Activated B cell treated with CpG ODN at 0.5 μM for 24 hours (primary cell): ENCODE measurements around the gene NRCAM. TPM values are rescaled to one million over a fixed set of nuclear protein-coding genes. Genes with fewer than 3 reads are reported as not detected.

Source experiments
- ATAC-seq: fragments of 200-7000 bp; cut with Tn5 transposase; one replicate; pipeline ENCODE4 v1.10.0; 2021; ENCODE audit warnings: low read depth, mild to moderate bottlenecking, moderate library complexity
- CTCF ChIA-PET: fragments of 350-600 bp; sonication (Branson Sonifier 250); formaldehyde crosslinking; loops from one replicate; lab custom pipeline; 2021; ENCODE audit warnings: antibody characterized with exemption; lab: Charles Lee
- POLR2A ChIA-PET: fragments of 350-600 bp; sonication (Branson Sonifier 250); formaldehyde crosslinking; loops from one replicate; lab custom pipeline; 2021; ENCODE audit warnings: antibody characterized with exemption; lab: Charles Lee
- DNase-seq: peaks from one replicate; pipeline ENCODE4 v3.0.0; 2022
- H3K27ac Mint-ChIP-seq: one replicate; pipeline ENCODE4 v1.8.0; 2020; ENCODE audit warnings: mixed read lengths
- H3K27me3 Mint-ChIP-seq: one replicate; pipeline ENCODE4 v1.8.0; 2021; ENCODE audit warnings: mixed read lengths
- H3K36me3 Mint-ChIP-seq: one replicate; pipeline ENCODE4 v1.8.0; 2021; ENCODE audit warnings: low read depth, mixed read lengths
- H3K4me1 Mint-ChIP-seq: one replicate; pipeline ENCODE4 v1.8.0; 2021; ENCODE audit warnings: mixed read lengths
- H3K4me3 Mint-ChIP-seq: one replicate; pipeline ENCODE4 v1.8.0; 2020; ENCODE audit warnings: mild to moderate bottlenecking, mixed read lengths
- H3K9me3 Mint-ChIP-seq: one replicate; pipeline ENCODE4 v1.8.0; 2020; ENCODE audit warnings: mixed read lengths
- intact Hi-C: fragments of 100-400 bp; cut with micrococcal nuclease; formaldehyde crosslinking; loops from one replicate; pipeline ENCODE4 v1.15.1; 2024
- total RNA-seq: library from RNA; stranded (reverse); gene quantifications from 2 replicates; pipeline ENCODE4 v1.2.3, GENCODE V29; 2022
- TF ChIP-seq, protein P1 (sequence below): fragments of 200-600 bp; IDR thresholded peaks from one replicate; pipeline ENCODE4 v1.8.0; 2022; ENCODE audit warnings: antibody characterized with exemption, mild to moderate bottlenecking

Gene NRCAM
- total RNA-seq, 1 donor from 2014 or later, result 2.2 TPM

DNA sequence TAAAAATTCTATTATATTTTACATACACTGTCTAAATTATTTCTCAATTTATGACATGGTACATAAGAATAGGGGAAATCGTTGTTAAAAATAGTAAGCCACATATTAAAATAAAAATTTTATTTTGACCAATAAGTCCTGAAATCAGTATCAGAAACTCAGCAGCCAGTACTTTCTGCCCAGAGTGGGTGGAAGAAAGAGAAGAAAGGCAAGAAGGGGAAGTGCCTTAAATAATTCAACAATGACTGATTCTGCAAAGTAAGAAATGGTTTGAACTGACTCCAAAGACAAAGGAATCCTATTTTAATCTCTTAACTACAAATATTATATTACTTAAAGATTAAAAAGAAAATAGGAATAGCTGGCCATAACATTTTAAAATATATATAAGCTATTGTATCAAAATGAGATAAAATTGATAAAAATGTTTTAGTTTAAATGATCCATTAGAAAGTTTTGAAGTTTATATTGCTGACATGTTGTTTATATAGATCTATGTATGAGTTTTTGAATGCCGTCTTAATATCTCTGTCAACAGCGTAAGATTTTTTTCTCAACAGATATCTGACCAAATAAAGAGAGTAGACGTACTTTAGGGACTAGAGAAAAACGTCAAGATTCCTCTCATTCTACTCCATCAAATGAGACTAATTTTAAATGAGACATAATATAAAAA, 30.2 kb upstream of the NRCAM start:
- CTCF ChIA-PET, result interaction anchor here (0.8 kb wide), 1 partner anchor 12 kb away, joined by 3 read pairs; no protein-coding TSS in a partner anchor
- no peaks in the 10 kb centered on the region for H3K27me3 Mint-ChIP-seq

DNA sequence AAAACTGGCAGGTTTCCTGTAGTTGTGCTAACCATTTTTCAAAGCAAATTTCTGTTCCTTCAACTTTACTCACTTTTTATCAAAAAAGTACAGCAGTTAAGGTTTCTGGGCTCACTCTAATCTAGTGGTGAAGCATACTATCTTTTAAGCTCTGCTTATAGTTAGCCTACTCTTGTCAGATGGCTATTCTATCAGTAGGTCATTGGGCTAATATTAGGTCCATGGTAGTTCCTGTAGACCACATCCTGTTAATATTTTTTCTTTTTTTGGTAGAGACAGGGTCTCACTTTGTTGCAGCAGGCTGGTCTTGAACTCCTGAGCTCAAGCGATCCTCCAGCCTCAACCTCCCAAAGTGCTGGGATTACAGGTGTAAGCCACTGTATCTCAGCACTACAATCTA, 27.9 kb upstream of the NRCAM start:
- CTCF ChIA-PET, result interaction anchor here (0.9 kb wide), 1 partner anchor 10 kb away, joined by 4 read pairs; no protein-coding TSS in a partner anchor
- Mint-ChIP-seq H3K27ac (no peak overlapping the region), H3K9me3 (no peaks in the 10 kb centered on the region), H3K36me3 (peaks cover 61% of the 10 kb centered on the region), H3K27me3 (no peaks in the 10 kb centered on the region), H3K4me3 (no peak overlapping the region), H3K4me1 (peaks cover 6% of the 10 kb centered on the region)
- POLR2A ChIA-PET, result no interaction called here
- no peak for DNase-seq
- no peak for ATAC-seq
- TF ChIP-seq, protein P1, sequence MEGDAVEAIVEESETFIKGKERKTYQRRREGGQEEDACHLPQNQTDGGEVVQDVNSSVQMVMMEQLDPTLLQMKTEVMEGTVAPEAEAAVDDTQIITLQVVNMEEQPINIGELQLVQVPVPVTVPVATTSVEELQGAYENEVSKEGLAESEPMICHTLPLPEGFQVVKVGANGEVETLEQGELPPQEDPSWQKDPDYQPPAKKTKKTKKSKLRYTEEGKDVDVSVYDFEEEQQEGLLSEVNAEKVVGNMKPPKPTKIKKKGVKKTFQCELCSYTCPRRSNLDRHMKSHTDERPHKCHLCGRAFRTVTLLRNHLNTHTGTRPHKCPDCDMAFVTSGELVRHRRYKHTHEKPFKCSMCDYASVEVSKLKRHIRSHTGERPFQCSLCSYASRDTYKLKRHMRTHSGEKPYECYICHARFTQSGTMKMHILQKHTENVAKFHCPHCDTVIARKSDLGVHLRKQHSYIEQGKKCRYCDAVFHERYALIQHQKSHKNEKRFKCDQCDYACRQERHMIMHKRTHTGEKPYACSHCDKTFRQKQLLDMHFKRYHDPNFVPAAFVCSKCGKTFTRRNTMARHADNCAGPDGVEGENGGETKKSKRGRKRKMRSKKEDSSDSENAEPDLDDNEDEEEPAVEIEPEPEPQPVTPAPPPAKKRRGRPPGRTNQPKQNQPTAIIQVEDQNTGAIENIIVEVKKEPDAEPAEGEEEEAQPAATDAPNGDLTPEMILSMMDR, result no peak
- intact Hi-C loops, result no loop called here

More for the DNA sequence above, 30.2 kb upstream of the NRCAM start:
- DNase-seq (no peak), ATAC-seq (no peak)
- Mint-ChIP-seq H3K27ac (no peak overlapping the region), H3K4me1 (peaks cover 9% of the 10 kb centered on the region), H3K36me3 (peaks cover 56% of the 10 kb centered on the region), H3K9me3 (no peaks in the 10 kb centered on the region), H3K4me3 (no peak overlapping the region)
- POLR2A ChIA-PET, result no interaction called here
- intact Hi-C loops, result loop anchor here (2.0 kb wide), 1 partner anchor 14 kb away; no protein-coding TSS in a partner anchor
- TF ChIP-seq, protein P1, result no peak

DNA sequence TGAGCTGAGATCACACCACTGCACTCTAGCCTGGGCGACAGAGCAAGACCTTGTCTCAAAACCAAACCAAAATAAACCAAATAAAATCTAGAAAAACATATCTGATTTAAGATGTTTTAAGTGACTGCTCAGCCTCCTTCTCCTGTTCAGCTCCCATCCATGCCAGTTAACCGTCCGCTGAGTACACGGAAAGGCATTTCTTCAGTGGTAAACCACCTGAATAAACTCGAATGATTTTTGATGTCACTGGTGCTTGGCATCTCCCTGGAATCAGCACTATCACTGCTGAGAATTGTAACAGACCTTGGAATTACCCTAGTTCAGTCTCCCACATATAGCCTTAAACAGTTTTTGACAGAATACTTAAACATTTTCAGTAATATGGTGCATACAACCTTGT, 24.1 kb upstream of the NRCAM start:
- ATAC-seq (no peak), DNase-seq (no peak)
- H3K27me3 Mint-ChIP-seq, result no peaks in the 10 kb centered on the region
- TF ChIP-seq, protein P1, result no peak
- peaks cover 81% of the 10 kb centered on the region for H3K36me3 Mint-ChIP-seq
- H3K27ac Mint-ChIP-seq, result no peak overlapping the region
- no peaks in the 10 kb centered on the region for H3K9me3 Mint-ChIP-seq
- POLR2A ChIA-PET, result no interaction called here
- peaks cover 12% of the 10 kb centered on the region for H3K4me1 Mint-ChIP-seq
- intact Hi-C loops, result no loop called here
- CTCF ChIA-PET, result interaction anchor here (1.0 kb wide), 1 partner anchor 16 kb away, joined by 3 read pairs; no protein-coding TSS in a partner anchor
- H3K4me3 Mint-ChIP-seq, result no peak overlapping the region

DNA sequence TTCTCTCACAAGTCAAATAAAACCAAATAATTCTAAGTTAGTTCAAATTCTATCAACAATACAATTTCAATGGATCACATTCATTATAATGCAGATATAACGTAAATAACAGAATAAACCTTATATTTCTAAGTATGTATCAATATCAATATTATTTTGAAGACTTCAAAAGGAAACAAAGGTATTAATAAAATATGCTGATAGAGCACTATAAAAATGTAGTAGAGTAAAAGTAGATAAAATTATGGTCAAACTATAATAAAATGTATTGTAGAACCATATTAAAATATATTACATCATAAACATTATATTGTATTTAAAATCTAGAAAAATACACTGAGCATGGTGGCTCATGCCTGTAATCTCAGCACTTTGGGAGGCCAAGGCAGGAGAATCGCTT, 23.5 kb upstream of the NRCAM start:
- no peaks in the 10 kb centered on the region for H3K9me3 Mint-ChIP-seq
- POLR2A ChIA-PET, result interaction anchor here (0.6 kb wide), 1 partner anchor 42 kb away, joined by 3 read pairs; no protein-coding TSS in a partner anchor
- CTCF ChIA-PET, result no interaction called here
- no peak overlapping the region for H3K4me3 Mint-ChIP-seq
- DNase-seq (no peak), ATAC-seq (no peak)
- H3K4me1 Mint-ChIP-seq, result peaks cover 13% of the 10 kb centered on the region
- TF ChIP-seq, protein P1, result no peak
- no peaks in the 10 kb centered on the region for H3K27me3 Mint-ChIP-seq
- H3K27ac Mint-ChIP-seq, result no peak overlapping the region
- H3K36me3 Mint-ChIP-seq, result peaks cover 79% of the 10 kb centered on the region
- intact Hi-C loops, result no loop called here

- H3K4me3 Mint-ChIP-seq, result no peak overlapping the region
- TF ChIP-seq, protein P1, result no peak
- H3K36me3 Mint-ChIP-seq, result peaks cover 79% of the 10 kb centered on the region
- H3K9me3 Mint-ChIP-seq, result no peaks in the 10 kb centered on the region
- H3K4me1 Mint-ChIP-seq, result peaks cover 12% of the 10 kb centered on the region
- ATAC-seq, result no peak
- POLR2A ChIA-PET, result interaction anchor here (0.6 kb wide), 1 partner anchor 43 kb away, joined by 3 read pairs; no protein-coding TSS in a partner anchor
- H3K27ac Mint-ChIP-seq, result no peak overlapping the region
- no peaks in the 10 kb centered on the region for H3K27me3 Mint-ChIP-seq
- DNase-seq, result no peak
- intact Hi-C loops, result no loop called here
- CTCF ChIA-PET, result interaction anchor here (0.9 to 1.3 kb wide), 2 partner anchors 10 to 27 kb away, joined by 3 read pairs; no protein-coding TSS in a partner anchor
Measured at GRCh38 chr7:108479118-108479517, 22.9 kb upstream of the NRCAM start.
